DND-41 (cell line): Measurements from ENCODE around the gene YTHDC2.

Experiments
- ATAC-seq: fragments of 200-7000 bp; cut with Tn5 transposase; 3 replicates; pipeline ENCODE4 v1.9.1; 2021; ENCODE audit warnings: low read depth; ENCODE audit not compliant: insufficient read depth
- DNase-seq: peaks from one replicate; pipeline ENCODE4 v3.0.0-alpha.2; 2020
- H2AFZ ChIP-seq: 2 replicates; pipeline ENCODE4 v1.6.0; 2012; ENCODE audit warnings: low read depth, low read length
- H3K27ac ChIP-seq: 2 replicates; pipeline ENCODE4 v1.5.1; 2012; ENCODE audit warnings: low read length, inconsistent platforms
- H3K27me3 ChIP-seq: fragments of 200-600 bp; sonication (generic); 2 replicates; pipeline ENCODE4 v1.6.0; 2012; ENCODE audit warnings: low read length, mild to moderate bottlenecking, inconsistent platforms; ENCODE audit not compliant: insufficient read depth, poor library complexity
- H3K36me3 ChIP-seq: 2 replicates; pipeline ENCODE4 v1.5.1; 2012; ENCODE audit warnings: low read length, inconsistent platforms; ENCODE audit not compliant: insufficient read depth
- H3K4me1 ChIP-seq: 2 replicates; pipeline ENCODE4 v1.5.1; 2012; ENCODE audit warnings: mild to moderate bottlenecking, low read length; ENCODE audit not compliant: insufficient read depth
- H3K4me2 ChIP-seq: 2 replicates; pipeline ENCODE4 v1.6.0; 2012; ENCODE audit warnings: mild to moderate bottlenecking, moderate library complexity, low read length, inconsistent platforms; ENCODE audit not compliant: insufficient read depth
- H3K4me3 ChIP-seq, 2 experiments: fragments of 200-600 bp in 1 of 2; shearing (Covaris generic) in 1 of 2; 2 replicates each; pipeline ENCODE4 v1.5.1; 2012 to 2016; ENCODE audit warnings: inconsistent platforms in 2 of 2, low read length in 2 of 2, mild to moderate bottlenecking in 2 of 2, low read depth in 1 of 2, moderate library complexity in 1 of 2
- H3K79me2 ChIP-seq: 2 replicates; pipeline ENCODE4 v1.6.0; 2012; ENCODE audit warnings: low read length, inconsistent platforms; ENCODE audit not compliant: insufficient read depth
- H3K9ac ChIP-seq: 2 replicates; pipeline ENCODE4 v1.6.0; 2012; ENCODE audit warnings: low read depth, mild to moderate bottlenecking, inconsistent platforms, low read length, moderate library complexity
- H3K9me3 ChIP-seq: 2 replicates; pipeline ENCODE4 v1.5.1; 2012; ENCODE audit warnings: low read length, moderate library complexity, mild to moderate bottlenecking, inconsistent platforms; ENCODE audit not compliant: insufficient read depth, severe bottlenecking
- H4K20me1 ChIP-seq: 2 replicates; pipeline ENCODE4 v1.6.0; 2012; ENCODE audit warnings: low read length; ENCODE audit not compliant: insufficient read depth
- CTCF ChIP-seq: IDR thresholded peaks from 2 replicates; pipeline ENCODE4 v1.5.1; 2012; ENCODE audit warnings: borderline replicate concordance, low read length, moderate library complexity, mild to moderate bottlenecking; ENCODE audit not compliant: poor library complexity, severe bottlenecking; ENCODE audit errors: extremely low read depth
- EZH2 ChIP-seq: IDR thresholded peaks from 3 replicates; pipeline ENCODE4 v1.6.1; 2012; ENCODE audit warnings: borderline replicate concordance, low read depth, mild to moderate bottlenecking, moderate library complexity, low read length, inconsistent platforms; ENCODE audit not compliant: severe bottlenecking

Gene YTHDC2

GRCh38 chr5:113510836-113511451 lies 2.5 kb upstream of the YTHDC2 start:
- Histone ChIP-seq H4K20me1 (peaks cover 3% of the 10 kb centered on the region; the same call in 1 of the 2 replicates), H3K4me1 (peaks cover 25% of the 10 kb centered on the region), H3K27me3 (no peaks in the 10 kb centered on the region), H3K4me3 (no peak overlapping the region), H3K79me2 (peaks cover 31% of the 10 kb centered on the region), H3K9ac (no peak overlapping the region), H3K4me2 (no peak overlapping the region), H2AFZ (no peak overlapping the region), H3K9me3 (no peaks in the 10 kb centered on the region), H3K36me3 (peaks cover 8% of the 10 kb centered on the region), H3K27ac (no peak overlapping the region)
- DNase-seq: no peak
- TF ChIP-seq EZH2 (no peak), CTCF (peak; percentile 63)
- ATAC-seq: no peak

GRCh38 chr5:113512341-113512740 lies 1.2 kb upstream of the YTHDC2 start:
- Histone ChIP-seq H2AFZ (peak overlapping the region; percentile 84; the same call in 1 of the 2 replicates), H3K36me3 (peaks cover 18% of the 10 kb centered on the region), H3K4me1 (peaks cover 37% of the 10 kb centered on the region), H3K9me3 (no peaks in the 10 kb centered on the region), H3K27ac (no peak overlapping the region), H3K79me2 (peaks cover 45% of the 10 kb centered on the region), H3K27me3 (no peaks in the 10 kb centered on the region), H3K4me2 (no peak overlapping the region), H3K4me3 (no peak overlapping the region), H3K9ac (no peak overlapping the region), H4K20me1 (peaks cover 3% of the 10 kb centered on the region; the same call in 1 of the 2 replicates)
- no peak for DNase-seq
- no peak for TF ChIP-seq EZH2
- no peak for TF ChIP-seq CTCF
- no peak for ATAC-seq

- Histone ChIP-seq H3K4me2 (peak overlapping the region; percentile 96), H3K4me1 (peaks cover 42% of the 10 kb centered on the region), H3K36me3 (peaks cover 32% of the 10 kb centered on the region), H3K4me3 (peak overlapping the region; percentile 55 to 79), H3K9me3 (no peaks in the 10 kb centered on the region), H4K20me1 (peaks cover 3% of the 10 kb centered on the region; the same call in 1 of the 2 replicates), H3K27ac (peak overlapping the region; percentile 79), H3K9ac (peak overlapping the region; percentile 83), H2AFZ (peak overlapping the region; percentile 84), H3K79me2 (peaks cover 61% of the 10 kb centered on the region), H3K27me3 (no peaks in the 10 kb centered on the region)
- DNase-seq (no peak), ATAC-seq (no peak)
- TF ChIP-seq EZH2 (no peak), CTCF (no peak)
These were observed 768 bp downstream of the YTHDC2 start for GRCh38 chr5:113514289-113514635.
